Activated B cell treated with CpG ODN at 0.5 μM for 24 hours (primary cell): Measurements from ENCODE around the gene NAPG. TPM values are rescaled to one million over a fixed set of nuclear protein-coding genes. Genes with fewer than 3 reads are reported as not detected.
A peak's percentile ranks its signal among the peaks of the same experiment; 100 is the strongest.

Source experiments
- ATAC-seq: fragments of 200-7000 bp; cut with Tn5 transposase; one replicate; pipeline ENCODE4 v1.10.0; 2021; ENCODE audit warnings: low read depth, mild to moderate bottlenecking, moderate library complexity
- CTCF ChIA-PET: fragments of 350-600 bp; sonication (Branson Sonifier 250); formaldehyde crosslinking; loops from one replicate; lab custom pipeline; 2021; ENCODE audit warnings: antibody characterized with exemption; lab: Charles Lee
- POLR2A ChIA-PET: fragments of 350-600 bp; sonication (Branson Sonifier 250); formaldehyde crosslinking; loops from one replicate; lab custom pipeline; 2021; ENCODE audit warnings: antibody characterized with exemption; lab: Charles Lee
- DNase-seq: peaks from one replicate; pipeline ENCODE4 v3.0.0; 2022
- H3K27ac Mint-ChIP-seq: one replicate; pipeline ENCODE4 v1.8.0; 2020; ENCODE audit warnings: mixed read lengths
- H3K27me3 Mint-ChIP-seq: one replicate; pipeline ENCODE4 v1.8.0; 2021; ENCODE audit warnings: mixed read lengths
- H3K36me3 Mint-ChIP-seq: one replicate; pipeline ENCODE4 v1.8.0; 2021; ENCODE audit warnings: low read depth, mixed read lengths
- H3K4me1 Mint-ChIP-seq: one replicate; pipeline ENCODE4 v1.8.0; 2021; ENCODE audit warnings: mixed read lengths
- H3K4me3 Mint-ChIP-seq: one replicate; pipeline ENCODE4 v1.8.0; 2020; ENCODE audit warnings: mild to moderate bottlenecking, mixed read lengths
- H3K9me3 Mint-ChIP-seq: one replicate; pipeline ENCODE4 v1.8.0; 2020; ENCODE audit warnings: mixed read lengths
- CTCF ChIP-seq: fragments of 200-600 bp; IDR thresholded peaks from one replicate; pipeline ENCODE4 v1.8.0; 2022; ENCODE audit warnings: antibody characterized with exemption, mild to moderate bottlenecking
- intact Hi-C: fragments of 100-400 bp; cut with micrococcal nuclease; formaldehyde crosslinking; loops from one replicate; pipeline ENCODE4 v1.15.1; 2024
- total RNA-seq: library from RNA; stranded (reverse); gene quantifications from 2 replicates; pipeline ENCODE4 v1.2.3, GENCODE V29; 2022

Gene NAPG
- total RNA-seq, 1 donor from 2014 or later, result 33.3 TPM

- ChIA-PET CTCF (interaction anchor here (1.1 kb wide), 1 partner anchor 19 kb away, joined by 3 read pairs; no protein-coding TSS in a partner anchor), POLR2A (no interaction called here)
- Mint-ChIP-seq H3K9me3 (no peaks in the 10 kb centered on the region), H3K4me3 (no peak overlapping the region), H3K4me1 (peaks cover 13% of the 10 kb centered on the region), H3K27ac (no peak overlapping the region), H3K27me3 (no peaks in the 10 kb centered on the region), H3K36me3 (peaks cover 35% of the 10 kb centered on the region)
- TF ChIP-seq CTCF, result no peak
- ATAC-seq, result no peak
- intact Hi-C loops, result no loop called here
- DNase-seq, result no peak
These were observed 33.1 kb downstream of the NAPG start for GRCh38 chr18:10558967-10559298.

GRCh38 chr18:10559553-10560451 lies 34.0 kb downstream of the NAPG start:
- Mint-ChIP-seq H3K27me3 (no peaks in the 10 kb centered on the region), H3K27ac (no peak overlapping the region), H3K4me3 (peak overlapping the region; percentile 67), H3K36me3 (peaks cover 26% of the 10 kb centered on the region), H3K4me1 (peaks cover 13% of the 10 kb centered on the region), H3K9me3 (no peaks in the 10 kb centered on the region)
- CTCF ChIA-PET, result interaction anchor here (0.7 to 1.7 kb wide), 8 partner anchors 9 to 588 kb away, joined by 3 to 13 read pairs (median 4); no protein-coding TSS in a partner anchor
- intact Hi-C loops, result loop anchor here (1.0 to 10.0 kb wide), 5 partner anchors 122 to 995 kb away; no protein-coding TSS in a partner anchor
- POLR2A ChIA-PET, result interaction anchor here (1.3 kb wide), 1 partner anchor 34 kb away, joined by 4 read pairs; the partner anchor contains the start of gene NAPG
- peak; percentile 20 for DNase-seq
- TF ChIP-seq CTCF, result no peak
- peak; percentile 54 for ATAC-seq

GRCh38 chr18:10560452-10561045 lies 34.7 kb downstream of the NAPG start:
- no peaks in the 10 kb centered on the region for H3K27me3 Mint-ChIP-seq
- intact Hi-C loops, result loop anchor here (1.0 to 10.0 kb wide), 5 partner anchors 122 to 994 kb away; no protein-coding TSS in a partner anchor
- ChIA-PET CTCF (interaction anchor here (0.7 to 1.7 kb wide), 9 partner anchors 10 to 589 kb away, joined by 3 to 13 read pairs (median 4); no protein-coding TSS in a partner anchor), POLR2A (interaction anchor here (1.3 kb wide), 1 partner anchor 35 kb away, joined by 4 read pairs; the partner anchor contains the start of gene NAPG)
- TF ChIP-seq CTCF, result peak; percentile 25
- H3K4me3 Mint-ChIP-seq, result peak overlapping the region; percentile 67
- H3K36me3 Mint-ChIP-seq, result peaks cover 19% of the 10 kb centered on the region
- no peak overlapping the region for H3K27ac Mint-ChIP-seq
- H3K9me3 Mint-ChIP-seq, result no peaks in the 10 kb centered on the region
- ATAC-seq (peak; percentile 69), DNase-seq (peak; percentile 28)
- peaks cover 13% of the 10 kb centered on the region for H3K4me1 Mint-ChIP-seq

GRCh38 chr18:10562773-10563160 lies 36.9 kb downstream of the NAPG start:
- Mint-ChIP-seq H3K4me1 (peaks cover 13% of the 10 kb centered on the region), H3K4me3 (no peak overlapping the region), H3K27ac (no peak overlapping the region), H3K36me3 (peaks cover 3% of the 10 kb centered on the region), H3K9me3 (no peaks in the 10 kb centered on the region), H3K27me3 (no peaks in the 10 kb centered on the region)
- POLR2A ChIA-PET, result no interaction called here
- CTCF ChIA-PET, result no interaction called here
- ATAC-seq (no peak), DNase-seq (no peak)
- TF ChIP-seq CTCF, result no peak
- intact Hi-C loops, result loop anchor here (5.0 to 10.0 kb wide), 2 partner anchors 140 to 992 kb away; no protein-coding TSS in a partner anchor
